Astrocyte (in vitro differentiated cells and primary cell): ENCODE results near the gene SLC22A4. TPM values are rescaled to one million over a fixed set of nuclear protein-coding genes. Genes with fewer than 3 reads are reported as not detected.

ENCODE experiments used
- DNase-seq: peaks from one replicate; pipeline ENCODE4 v3.0.0-alpha.2; 2010; ENCODE audit warnings: low read depth
- FAIRE-seq: peaks from 2 replicates; lab custom pipeline; 2011; peaks lifted over from hg19 to GRCh38; lab: Jason Lieb, UNC
- H2AFZ ChIP-seq: 2 replicates; pipeline ENCODE4 v1.6.0; 2012; ENCODE audit warnings: low read depth, low read length, inconsistent platforms
- H3K27ac ChIP-seq: 2 replicates; pipeline ENCODE4 v1.5.1; 2011; ENCODE audit warnings: low read depth, low read length, inconsistent platforms
- H3K27me3 ChIP-seq: 2 replicates; pipeline ENCODE4 v1.6.0; 2011; ENCODE audit warnings: low read length, inconsistent platforms; ENCODE audit not compliant: insufficient read depth
- H3K36me3 ChIP-seq: 2 replicates; pipeline ENCODE4 v1.5.1; 2011; ENCODE audit warnings: low read length, inconsistent platforms; ENCODE audit not compliant: insufficient read depth
- H3K4me1 ChIP-seq: 2 replicates; pipeline ENCODE4 v1.5.1; 2011; ENCODE audit warnings: low read length, inconsistent platforms; ENCODE audit not compliant: insufficient read depth
- H3K4me2 ChIP-seq: 2 replicates; pipeline ENCODE4 v1.6.0; 2012; ENCODE audit warnings: low read length, inconsistent platforms
- H3K4me3 ChIP-seq: 2 replicates; pipeline ENCODE4 v1.5.1; 2011; ENCODE audit warnings: low read depth, mild to moderate bottlenecking, low read length, inconsistent platforms; ENCODE audit not compliant: insufficient read depth
- H3K79me2 ChIP-seq: 2 replicates; pipeline ENCODE4 v1.6.0; 2012; ENCODE audit warnings: mild to moderate bottlenecking, low read length, inconsistent platforms; ENCODE audit not compliant: insufficient read depth
- H3K9ac ChIP-seq: 2 replicates; pipeline ENCODE4 v1.6.0; 2012; ENCODE audit warnings: mild to moderate bottlenecking, low read length, inconsistent platforms
- H3K9me3 ChIP-seq: 2 replicates; pipeline ENCODE4 v1.5.1; 2012; ENCODE audit warnings: low read depth, mild to moderate bottlenecking, low read length, inconsistent platforms; ENCODE audit not compliant: insufficient read depth
- H4K20me1 ChIP-seq: 2 replicates; pipeline ENCODE4 v1.6.0; 2012; ENCODE audit warnings: low read length, inconsistent platforms; ENCODE audit not compliant: insufficient read depth
- H3K27ac Mint-ChIP-seq: one replicate; pipeline ENCODE4 v1.8.0; 2021; ENCODE audit warnings: mild to moderate bottlenecking, mixed read lengths; ENCODE audit not compliant: unreplicated experiment
- H3K27me3 Mint-ChIP-seq: one replicate; pipeline ENCODE4 v1.8.0; 2021; ENCODE audit warnings: low read depth, mixed read lengths; ENCODE audit not compliant: unreplicated experiment
- H3K36me3 Mint-ChIP-seq: one replicate; pipeline ENCODE4 v1.8.0; 2021; ENCODE audit warnings: low read depth, mixed read lengths; ENCODE audit not compliant: unreplicated experiment
- H3K4me1 Mint-ChIP-seq: one replicate; pipeline ENCODE4 v1.8.0; 2021; ENCODE audit warnings: low read depth, mixed read lengths; ENCODE audit not compliant: unreplicated experiment
- H3K4me3 Mint-ChIP-seq: one replicate; pipeline ENCODE4 v1.8.0; 2021; ENCODE audit warnings: mild to moderate bottlenecking, moderate library complexity, mixed read lengths; ENCODE audit not compliant: unreplicated experiment
- H3K9me3 Mint-ChIP-seq: one replicate; pipeline ENCODE4 v1.8.0; 2021; ENCODE audit warnings: mild to moderate bottlenecking, mixed read lengths; ENCODE audit not compliant: unreplicated experiment
- CTCF ChIP-seq: IDR thresholded peaks from 2 replicates; pipeline ENCODE4 v1.5.1; 2011; ENCODE audit warnings: low read depth, mild to moderate bottlenecking, inconsistent platforms, low read length, moderate library complexity; ENCODE audit not compliant: insufficient read depth
- EZH2 ChIP-seq: IDR thresholded peaks from 2 replicates; pipeline ENCODE4 v1.6.1; 2012; ENCODE audit warnings: mild to moderate bottlenecking, low read length, inconsistent platforms; ENCODE audit not compliant: insufficient read depth
- total RNA-seq: library from RNA; stranded (reverse); gene quantifications from 2 replicates; pipeline ENCODE4 v1.2.1, GENCODE V29; 2021

Gene SLC22A4
- total RNA-seq, 1 donor from 2014 or later: 4.5 TPM

GRCh38 chr5:132383984-132384383, 89.8 kb downstream of the SLC22A4 start:
- Mint-ChIP-seq H3K4me1 (peaks cover 28% of the 10 kb centered on the region), H3K27ac (no peak overlapping the region), H3K36me3 (peaks cover 2% of the 10 kb centered on the region), H3K4me3 (no peak overlapping the region), H3K27me3 (peaks cover 2% of the 10 kb centered on the region), H3K9me3 (no peaks in the 10 kb centered on the region)
- Histone ChIP-seq H3K9ac (no peak overlapping the region), H3K4me1 (peaks cover 29% of the 10 kb centered on the region), H3K27ac (no peak overlapping the region), H2AFZ (no peak overlapping the region), H3K27me3 (no peaks in the 10 kb centered on the region), H3K4me3 (no peak overlapping the region), H4K20me1 (no peaks in the 10 kb centered on the region), H3K36me3 (no peaks in the 10 kb centered on the region), H3K79me2 (no peaks in the 10 kb centered on the region), H3K9me3 (no peaks in the 10 kb centered on the region), H3K4me2 (no peak overlapping the region)
- TF ChIP-seq CTCF: no peak
- no peak for TF ChIP-seq EZH2
- DNase-seq: no peak
- no peak for FAIRE-seq

- peaks cover 2% of the 10 kb centered on the region for H3K27me3 Mint-ChIP-seq
- no peak overlapping the region for H3K4me3 Mint-ChIP-seq
- TF ChIP-seq CTCF (no peak), EZH2 (no peak)
- Histone ChIP-seq H3K9me3 (no peaks in the 10 kb centered on the region), H4K20me1 (no peaks in the 10 kb centered on the region), H3K27ac (no peak overlapping the region), H3K4me1 (peaks cover 34% of the 10 kb centered on the region), H3K36me3 (no peaks in the 10 kb centered on the region), H3K4me3 (no peak overlapping the region), H3K27me3 (no peaks in the 10 kb centered on the region), H2AFZ (no peak overlapping the region), H3K4me2 (no peak overlapping the region), H3K79me2 (no peaks in the 10 kb centered on the region), H3K9ac (no peak overlapping the region)
- no peaks in the 10 kb centered on the region for H3K9me3 Mint-ChIP-seq
- H3K27ac Mint-ChIP-seq: no peak overlapping the region
- H3K36me3 Mint-ChIP-seq: no peaks in the 10 kb centered on the region
- DNase-seq (no peak), FAIRE-seq (no peak)
- peaks cover 34% of the 10 kb centered on the region for H3K4me1 Mint-ChIP-seq
Measured at GRCh38 chr5:132384506-132385050, 90.4 kb downstream of the SLC22A4 start.

GRCh38 chr5:132385326-132386105, 91.3 kb downstream of the SLC22A4 start:
- FAIRE-seq (no peak), DNase-seq (peak; percentile 16)
- Mint-ChIP-seq H3K27me3 (peaks cover 1% of the 10 kb centered on the region), H3K4me1 (peaks cover 44% of the 10 kb centered on the region), H3K27ac (peak overlapping the region; percentile 12), H3K9me3 (no peaks in the 10 kb centered on the region), H3K4me3 (no peak overlapping the region), H3K36me3 (no peaks in the 10 kb centered on the region)
- Histone ChIP-seq H3K79me2 (no peaks in the 10 kb centered on the region), H3K4me2 (no peak overlapping the region), H3K4me3 (no peak overlapping the region), H3K36me3 (no peaks in the 10 kb centered on the region), H3K27me3 (no peaks in the 10 kb centered on the region), H3K9ac (no peak overlapping the region), H4K20me1 (no peaks in the 10 kb centered on the region), H2AFZ (peak overlapping the region; percentile 41), H3K27ac (no peak overlapping the region), H3K9me3 (no peaks in the 10 kb centered on the region), H3K4me1 (peaks cover 42% of the 10 kb centered on the region)
- TF ChIP-seq EZH2 (no peak), CTCF (peak; percentile 81)
